ENCODE data around the gene DPYSL4. TPM values are rescaled to one million over a fixed set of nuclear protein-coding genes. Genes with fewer than 3 reads are reported as not detected.

DPYSL4 gene
- total RNA-seq, 1 experiment from 2014 or later, result 26.3 TPM

GRCh38 chr10:132209978-132210530 is 23.3 kb downstream of the DPYSL4 start:
- no peaks in the 10 kb centered on the region for H3K79me1 ChIP-seq (ENCODE audit: insufficient read depth, low read depth, low read length, poor library complexity, severe bottlenecking)
- Mint-ChIP-seq H3K4me1 (no peaks in the 10 kb centered on the region), H3K27me3 (ENCODE audit: low read depth) (peaks cover 5% of the 10 kb centered on the region; the same call in 1 of the 2 replicates), H3K36me3 (ENCODE audit: insufficient read depth in 1 of 3, low read depth in 3 of 3) (peaks cover 7 to 13% (median 10%) of the 10 kb centered on the region in 3 experiments), H3K4me3 (no peak overlapping the region), H3K27ac (no peak overlapping the region), H3K9me3 (peaks cover 14 to 17% of the 10 kb centered on the region in 2 experiments)
- no peak overlapping the region for H2AFZ ChIP-seq (ENCODE audit: low read length)
- no peak overlapping the region for H3K4me2 ChIP-seq (ENCODE audit: insufficient read depth, insufficient read length, low read length)
- no peak overlapping the region for H3K27ac ChIP-seq (ENCODE audit: insufficient read length, low read depth, low read length)
- no peak overlapping the region for H2BK120ac ChIP-seq (ENCODE audit: low read depth, low read length, poor library complexity, severe bottlenecking)
- no peak overlapping the region for H3K56ac ChIP-seq (ENCODE audit: insufficient read length, low read depth, low read length)
- H3K4me1 ChIP-seq (ENCODE audit: insufficient read depth, low read length), result no peaks in the 10 kb centered on the region
- H3K18ac ChIP-seq (ENCODE audit: insufficient read length, low read depth, low read length), result no peak overlapping the region
- H2BK5ac ChIP-seq (ENCODE audit: insufficient read length, low read length), result no peak overlapping the region
- H2BK12ac ChIP-seq (ENCODE audit: insufficient read length, low read depth, low read length), result no peak overlapping the region
- no peak overlapping the region for H3K9ac ChIP-seq (ENCODE audit: extremely low read depth, insufficient read length, low read length)
- no peak overlapping the region; the same call in 1 of the 2 replicates for H3K14ac ChIP-seq (ENCODE audit: insufficient read depth, low read length)
- H2BK20ac ChIP-seq (ENCODE audit: low read depth, low read length, poor library complexity, severe bottlenecking), result no peak overlapping the region
- no peaks in the 10 kb centered on the region for H3K9me3 ChIP-seq (ENCODE audit: control insufficient read depth, low read depth, low read length)
- no peaks in the 10 kb centered on the region for H3K23me2 ChIP-seq (ENCODE audit: insufficient read length, low read depth, low read length, poor library complexity, severe bottlenecking)
- no peak overlapping the region for H4K91ac ChIP-seq (ENCODE audit: insufficient read length, low read depth, low read length)
- no peaks in the 10 kb centered on the region for H4K20me1 ChIP-seq (ENCODE audit: control insufficient read depth, insufficient read depth, insufficient read length)
- no peak overlapping the region for H4K5ac ChIP-seq (ENCODE audit: insufficient read length, low read depth, low read length)
- no peak overlapping the region for H3K4ac ChIP-seq (ENCODE audit: low read depth, low read length)
- no peak overlapping the region for H3K23ac ChIP-seq (ENCODE audit: insufficient read length, low read depth, low read length)
- H3K79me2 ChIP-seq (ENCODE audit: insufficient read depth, low read length), result no peaks in the 10 kb centered on the region
- no peak for TF ChIP-seq CTCF (conservative IDR thresholded peaks at IDR 0.05)
- DNase-seq, result no peak
- no peak overlapping the region for H3T11ph ChIP-seq (ENCODE audit: low read length)
- H2BK15ac ChIP-seq (ENCODE audit: low read depth, low read length), result no peak overlapping the region
- H4K8ac ChIP-seq (replicated peaks; ENCODE audit: insufficient read length, low read depth, low read length), result no peak overlapping the region
- no peak overlapping the region for H2AK5ac ChIP-seq (ENCODE audit: insufficient read length, low read length)
- no CpG with 5 or more reads among the region's 23 CpGs for WGBS (ENCODE audit: extremely low coverage, insufficient read length, low lambda C conversion rate)
- H3K27me3 ChIP-seq (ENCODE audit: insufficient read depth, low read length), result no peaks in the 10 kb centered on the region

Data from H9 (cell line).